ENCODE measurements around the gene MAS1. TPM values are rescaled to one million over a fixed set of nuclear protein-coding genes. Genes with fewer than 3 reads are reported as not detected.

Gene MAS1
- total RNA-seq, 4 donors from 2014 or later = not detected

DNA sequence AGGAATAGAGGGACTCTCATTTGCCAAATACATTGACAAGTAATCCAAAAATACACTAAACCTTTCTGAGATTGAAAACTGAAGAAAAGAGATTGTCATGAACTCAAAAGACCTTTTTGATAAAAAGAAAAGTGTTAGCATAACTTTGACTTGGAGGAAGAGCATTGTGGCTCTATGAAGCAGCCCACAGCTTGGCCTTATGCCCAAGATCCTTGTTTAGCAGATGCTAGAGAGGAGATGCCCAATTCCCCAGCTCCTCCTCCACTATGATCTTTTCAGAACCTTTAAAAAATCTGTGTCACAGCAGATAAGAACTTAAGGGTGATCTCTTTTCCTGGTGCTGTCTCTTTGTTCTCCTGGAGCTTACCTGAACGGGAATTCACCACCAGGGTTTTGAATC, 42.3 kb downstream of the MAS1 start:
- TF ChIP-seq, protein P1, sequence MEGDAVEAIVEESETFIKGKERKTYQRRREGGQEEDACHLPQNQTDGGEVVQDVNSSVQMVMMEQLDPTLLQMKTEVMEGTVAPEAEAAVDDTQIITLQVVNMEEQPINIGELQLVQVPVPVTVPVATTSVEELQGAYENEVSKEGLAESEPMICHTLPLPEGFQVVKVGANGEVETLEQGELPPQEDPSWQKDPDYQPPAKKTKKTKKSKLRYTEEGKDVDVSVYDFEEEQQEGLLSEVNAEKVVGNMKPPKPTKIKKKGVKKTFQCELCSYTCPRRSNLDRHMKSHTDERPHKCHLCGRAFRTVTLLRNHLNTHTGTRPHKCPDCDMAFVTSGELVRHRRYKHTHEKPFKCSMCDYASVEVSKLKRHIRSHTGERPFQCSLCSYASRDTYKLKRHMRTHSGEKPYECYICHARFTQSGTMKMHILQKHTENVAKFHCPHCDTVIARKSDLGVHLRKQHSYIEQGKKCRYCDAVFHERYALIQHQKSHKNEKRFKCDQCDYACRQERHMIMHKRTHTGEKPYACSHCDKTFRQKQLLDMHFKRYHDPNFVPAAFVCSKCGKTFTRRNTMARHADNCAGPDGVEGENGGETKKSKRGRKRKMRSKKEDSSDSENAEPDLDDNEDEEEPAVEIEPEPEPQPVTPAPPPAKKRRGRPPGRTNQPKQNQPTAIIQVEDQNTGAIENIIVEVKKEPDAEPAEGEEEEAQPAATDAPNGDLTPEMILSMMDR (IDR thresholded peaks at IDR 0.05; ENCODE audit: low read depth) = no peak

DNA sequence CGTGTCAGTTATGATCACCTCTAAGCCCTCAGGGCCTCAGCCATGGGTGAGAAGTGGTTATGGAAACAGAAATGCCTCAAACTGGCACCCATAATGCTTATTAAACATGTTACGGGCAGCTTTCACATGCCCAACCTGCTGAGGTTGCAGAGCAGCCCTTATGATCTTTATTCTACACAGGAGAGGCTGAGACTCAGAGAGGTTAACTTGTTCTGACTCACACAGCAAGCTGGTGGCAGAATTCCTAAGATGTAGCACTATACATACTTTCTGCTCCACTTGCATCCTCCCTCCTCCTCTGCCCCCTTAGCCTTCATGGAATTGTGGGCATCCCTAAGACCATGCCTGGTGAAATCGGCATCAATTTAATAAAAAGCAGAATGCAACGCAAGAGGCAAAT, 43.4 kb downstream of the MAS1 start:
- TF ChIP-seq, protein P1 (IDR thresholded peaks at IDR 0.05; ENCODE audit: low read depth) = no peak

DNA sequence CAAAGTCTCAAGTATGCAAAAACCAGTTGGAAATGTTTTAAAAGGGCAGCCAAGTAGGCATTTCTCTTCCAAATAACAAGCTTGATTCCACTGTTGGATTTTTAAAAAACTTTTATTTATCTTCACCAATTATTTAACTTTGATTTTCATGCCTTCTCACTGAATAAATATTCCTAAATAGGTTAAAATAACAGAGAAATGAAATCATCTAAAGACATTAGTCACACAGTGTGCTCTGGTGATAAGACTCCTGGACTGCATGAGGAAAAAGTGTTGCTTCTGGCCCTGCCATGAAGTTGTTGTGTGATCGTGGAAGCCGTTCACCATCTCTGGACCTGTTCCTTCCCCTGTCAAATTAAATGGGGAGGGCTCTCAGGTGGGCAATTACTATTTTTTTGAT, 44.3 kb downstream of the MAS1 start:
- TF ChIP-seq, protein P1 (IDR thresholded peaks at IDR 0.05; ENCODE audit: low read depth) = no peak

DNA sequence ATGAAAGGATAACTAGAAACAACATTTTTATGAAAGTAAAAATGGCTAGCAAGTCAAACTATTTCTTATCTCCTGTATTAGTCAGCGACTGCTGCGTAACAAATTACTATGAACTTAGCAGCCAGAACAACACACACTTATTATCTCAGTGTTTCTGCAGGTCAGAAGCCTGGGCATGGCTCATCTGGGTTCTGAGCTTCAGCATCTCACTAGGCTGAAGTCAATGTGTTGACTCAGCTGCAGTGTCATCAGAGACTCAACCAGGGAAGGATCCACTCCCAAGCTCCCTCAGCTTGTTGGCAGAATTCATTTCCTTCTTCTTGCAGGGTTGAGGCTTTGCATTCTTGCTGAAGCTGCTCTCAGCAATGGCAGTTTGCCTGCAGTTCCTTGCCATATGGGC, 44.8 kb downstream of the MAS1 start:
- TF ChIP-seq, protein P1 (IDR thresholded peaks at IDR 0.05; ENCODE audit: low read depth) = no peak

DNA sequence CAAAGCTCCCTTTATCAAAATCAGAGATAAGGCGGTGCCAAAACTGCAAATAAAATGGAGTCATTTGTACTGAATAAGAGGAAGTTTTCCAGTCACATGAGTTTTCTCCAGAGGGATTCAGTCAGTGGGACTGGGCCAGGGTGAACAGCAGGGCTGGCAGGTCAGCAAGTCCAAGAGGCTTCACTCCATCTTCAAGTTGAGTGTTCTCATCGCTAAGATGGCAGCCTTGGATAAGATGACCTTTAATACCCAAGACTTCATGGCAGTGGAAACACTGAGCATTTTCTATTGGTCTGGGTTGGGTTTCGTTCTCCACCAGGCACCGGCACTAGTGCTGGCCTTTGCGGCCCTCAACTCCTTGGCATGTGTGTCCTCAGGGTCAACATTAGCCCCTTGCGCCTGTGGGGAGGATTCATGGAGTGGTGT, 48.8 kb downstream of the MAS1 start:
- TF ChIP-seq, protein P1 (IDR thresholded peaks at IDR 0.05; ENCODE audit: low read depth) = no peak

Other genes starting within 250 kb of the MAS1 start
- 1,000 to 10,000 TPM in 1 of 4 donors, 100 to 1,000 TPM in 3; 289 to 1,637 (median 530) TPM for gene SOD2, start 197.7 kb upstream of the MAS1 start, total RNA-seq
- gene WTAP, start 163.5 kb upstream of the MAS1 start, total RNA-seq = 100 to 1,000 TPM in 3 of 4 donors, 10 to 100 TPM in 1; 89.5 to 135 (median 107) TPM
- gene ACAT2, start 128.9 kb upstream of the MAS1 start, total RNA-seq = 10 to 100 TPM in 1 of 4 donors, 1 to 10 TPM in 3; 8.6 to 15.5 (median 9.3) TPM
- 100 to 1,000 TPM; 109 to 230 (median 154) TPM for gene TCP1, start 101.4 kb upstream of the MAS1 start, total RNA-seq
- 10 to 100 TPM; 34.3 to 81.0 (median 44.1) TPM for gene MRPL18, start 100.5 kb upstream of the MAS1 start, total RNA-seq
- gene PNLDC1, start 90.7 kb upstream of the MAS1 start, total RNA-seq = under 1 TPM in 1 of 4 donors, not detected in 3; 0.34 TPM
- gene IGF2R, start 78.1 kb downstream of the MAS1 start, total RNA-seq = 100 to 1,000 TPM in 2 of 4 donors, 10 to 100 TPM in 2; 85.0 to 145 (median 103) TPM
- gene SLC22A1, start 230.8 kb downstream of the MAS1 start, total RNA-seq = 1 to 10 TPM; 1.4 to 2.6 (median 1.5) TPM